Measurements from ENCODE around the gene IVL.

The IVL gene

DNA sequence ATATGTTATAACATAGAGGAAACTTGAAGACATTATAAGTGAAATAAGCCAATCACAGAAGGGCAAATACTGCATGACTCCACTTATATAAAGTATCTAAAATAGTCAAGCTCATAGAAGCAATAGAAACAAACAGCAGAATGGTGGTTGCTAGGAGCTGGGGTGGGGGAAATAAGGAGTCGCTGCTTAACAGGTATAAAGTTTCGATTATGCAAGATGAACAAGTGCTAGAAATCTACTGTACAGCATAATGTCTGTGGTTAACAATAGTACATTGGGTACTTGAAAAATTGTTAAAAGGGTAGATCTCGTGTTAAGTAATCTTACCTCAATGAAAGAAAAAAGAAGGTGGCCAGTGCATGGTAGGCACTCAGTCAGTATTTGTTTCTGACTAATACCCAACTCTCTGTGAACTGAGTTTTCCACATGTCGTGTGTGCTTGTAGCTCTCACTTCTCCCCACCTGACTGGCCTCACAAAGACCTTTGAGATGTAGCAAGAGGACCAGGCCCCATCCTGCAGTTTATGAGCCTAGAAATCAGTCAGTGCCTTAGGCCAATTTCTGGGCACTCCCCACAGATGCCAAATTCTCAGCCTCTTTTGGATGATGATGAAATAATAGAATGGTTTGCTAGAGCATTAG, 23.9 kb downstream of the IVL start:
- TF ChIP-seq, protein P1, sequence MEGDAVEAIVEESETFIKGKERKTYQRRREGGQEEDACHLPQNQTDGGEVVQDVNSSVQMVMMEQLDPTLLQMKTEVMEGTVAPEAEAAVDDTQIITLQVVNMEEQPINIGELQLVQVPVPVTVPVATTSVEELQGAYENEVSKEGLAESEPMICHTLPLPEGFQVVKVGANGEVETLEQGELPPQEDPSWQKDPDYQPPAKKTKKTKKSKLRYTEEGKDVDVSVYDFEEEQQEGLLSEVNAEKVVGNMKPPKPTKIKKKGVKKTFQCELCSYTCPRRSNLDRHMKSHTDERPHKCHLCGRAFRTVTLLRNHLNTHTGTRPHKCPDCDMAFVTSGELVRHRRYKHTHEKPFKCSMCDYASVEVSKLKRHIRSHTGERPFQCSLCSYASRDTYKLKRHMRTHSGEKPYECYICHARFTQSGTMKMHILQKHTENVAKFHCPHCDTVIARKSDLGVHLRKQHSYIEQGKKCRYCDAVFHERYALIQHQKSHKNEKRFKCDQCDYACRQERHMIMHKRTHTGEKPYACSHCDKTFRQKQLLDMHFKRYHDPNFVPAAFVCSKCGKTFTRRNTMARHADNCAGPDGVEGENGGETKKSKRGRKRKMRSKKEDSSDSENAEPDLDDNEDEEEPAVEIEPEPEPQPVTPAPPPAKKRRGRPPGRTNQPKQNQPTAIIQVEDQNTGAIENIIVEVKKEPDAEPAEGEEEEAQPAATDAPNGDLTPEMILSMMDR (conservative IDR thresholded peaks at IDR 0.05): no peak
- H3K27ac ChIP-seq: no peak overlapping the region

DNA sequence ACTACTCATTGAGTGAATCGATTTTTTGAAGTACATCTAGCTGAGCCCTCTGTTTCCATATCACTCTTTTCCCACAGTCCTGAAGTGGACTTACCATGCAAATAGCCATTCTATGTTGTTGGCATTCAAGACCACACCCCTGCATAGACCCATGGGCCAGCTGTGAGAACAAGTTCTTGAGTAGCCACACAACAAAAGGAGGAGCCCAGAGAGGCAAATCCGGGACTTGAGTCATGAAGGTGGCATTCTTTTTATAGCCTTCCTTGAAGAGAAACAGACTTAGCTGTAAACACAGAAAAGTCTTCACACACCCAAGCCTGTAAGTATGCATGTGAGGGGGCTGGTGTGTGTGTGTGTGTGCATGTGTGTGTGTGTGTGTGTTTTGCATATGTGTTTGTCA, 24.9 kb downstream of the IVL start:
- TF ChIP-seq, protein P1 (conservative IDR thresholded peaks at IDR 0.05): no peak

DNA sequence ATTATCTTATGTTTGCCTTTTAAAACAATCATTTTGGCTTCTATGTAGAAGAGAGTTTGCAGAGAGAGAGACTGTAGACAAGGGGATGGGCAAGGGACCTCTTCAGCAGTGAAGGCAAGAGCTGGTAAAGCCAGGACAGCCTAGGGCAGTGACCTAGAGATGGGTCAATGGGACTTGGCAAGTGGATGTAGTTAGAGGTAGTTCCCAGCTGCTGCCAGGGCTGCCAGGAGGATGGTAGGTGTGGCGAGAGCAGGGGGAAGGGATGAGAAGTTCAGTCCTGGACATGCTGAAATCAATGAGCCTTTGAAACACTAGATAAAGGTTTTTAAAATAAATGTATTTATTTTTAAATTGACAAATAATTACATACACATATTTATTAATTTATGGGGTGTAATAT, 32.3 kb downstream of the IVL start:
- TF ChIP-seq, protein P1 (conservative IDR thresholded peaks at IDR 0.05): no peak
- H3K27ac ChIP-seq: no peak overlapping the region

More for the DNA sequence above, 24.9 kb downstream of the IVL start:
- H3K27ac ChIP-seq: no peak overlapping the region

DNA sequence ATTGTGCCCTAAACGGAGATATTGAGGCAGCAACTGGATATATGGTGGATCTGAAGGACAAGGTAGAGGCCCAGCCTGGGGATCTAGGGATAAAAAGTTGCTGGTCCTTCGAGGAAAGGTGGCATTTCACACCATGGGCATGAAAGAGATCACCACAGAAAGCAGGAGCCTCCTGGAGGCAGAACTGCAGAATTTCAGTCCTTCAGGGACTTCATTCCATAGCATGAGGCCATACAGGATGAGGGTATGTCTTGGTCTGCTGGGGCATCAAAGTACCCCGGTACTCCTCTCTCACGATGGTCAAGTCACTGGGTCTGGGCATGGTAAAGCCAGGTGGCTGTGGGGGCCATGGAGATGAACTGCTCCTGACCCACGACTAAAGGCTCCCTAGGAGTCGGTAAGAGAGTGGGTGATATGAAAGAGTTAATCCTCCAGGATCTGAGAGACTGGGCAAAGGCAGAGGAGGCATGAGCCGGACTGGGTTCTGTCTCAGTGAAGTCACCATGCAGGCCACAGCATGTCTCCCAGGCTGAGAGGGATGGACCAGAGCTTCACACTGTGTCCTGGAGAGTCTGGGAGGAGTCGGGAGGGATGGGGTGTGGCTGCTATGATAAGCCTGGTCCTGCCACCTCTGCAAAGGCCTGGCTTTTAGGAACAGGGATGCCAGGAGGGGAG, 32.8 kb downstream of the IVL start:
- no peak overlapping the region for H3K27ac ChIP-seq
- TF ChIP-seq, protein P1 (conservative IDR thresholded peaks at IDR 0.05): no peak

DNA sequence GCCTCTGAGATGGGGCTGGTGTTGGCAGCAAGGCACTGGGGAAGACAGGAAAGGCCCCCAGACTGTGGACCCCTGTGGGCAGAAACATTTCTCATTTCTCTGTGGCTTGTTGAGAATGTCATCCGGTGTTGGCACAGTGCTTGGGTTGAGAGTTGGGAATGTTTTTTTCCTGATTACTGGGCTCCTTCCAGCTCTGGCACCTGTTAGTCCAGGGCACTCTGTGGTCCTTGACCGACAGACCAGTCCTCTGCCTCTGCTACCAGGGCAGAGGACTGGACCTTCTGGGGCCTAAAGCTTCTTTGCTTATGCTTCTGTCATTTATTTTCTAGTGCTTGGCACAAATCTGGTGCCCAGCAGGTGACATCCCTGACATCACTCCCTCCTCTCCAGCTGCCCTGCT, 33.8 kb downstream of the IVL start:
- no peak overlapping the region for H3K27ac ChIP-seq
- TF ChIP-seq, protein P1 (conservative IDR thresholded peaks at IDR 0.05): no peak

DNA sequence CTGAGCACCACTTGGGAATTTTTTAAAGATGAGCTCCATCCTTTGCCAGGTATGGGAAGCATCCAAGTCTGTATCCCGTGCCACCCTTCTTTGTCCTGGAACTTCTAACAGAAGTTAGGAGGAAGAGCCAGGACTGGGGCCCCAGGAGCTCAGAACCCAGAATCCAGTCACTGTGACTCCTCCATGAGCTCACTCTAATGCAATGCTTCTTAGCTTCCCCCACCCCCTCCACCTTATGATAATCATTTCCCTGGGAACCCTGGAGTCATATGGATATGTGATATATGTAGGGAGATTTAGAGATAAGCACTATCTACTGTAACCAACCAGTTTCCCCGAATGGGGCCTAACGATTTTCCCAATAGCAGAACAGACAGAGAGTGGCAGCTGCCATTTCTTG, 37.9 kb downstream of the IVL start:
- no peak overlapping the region for H3K27ac ChIP-seq
- TF ChIP-seq, protein P1 (conservative IDR thresholded peaks at IDR 0.05): no peak

DNA sequence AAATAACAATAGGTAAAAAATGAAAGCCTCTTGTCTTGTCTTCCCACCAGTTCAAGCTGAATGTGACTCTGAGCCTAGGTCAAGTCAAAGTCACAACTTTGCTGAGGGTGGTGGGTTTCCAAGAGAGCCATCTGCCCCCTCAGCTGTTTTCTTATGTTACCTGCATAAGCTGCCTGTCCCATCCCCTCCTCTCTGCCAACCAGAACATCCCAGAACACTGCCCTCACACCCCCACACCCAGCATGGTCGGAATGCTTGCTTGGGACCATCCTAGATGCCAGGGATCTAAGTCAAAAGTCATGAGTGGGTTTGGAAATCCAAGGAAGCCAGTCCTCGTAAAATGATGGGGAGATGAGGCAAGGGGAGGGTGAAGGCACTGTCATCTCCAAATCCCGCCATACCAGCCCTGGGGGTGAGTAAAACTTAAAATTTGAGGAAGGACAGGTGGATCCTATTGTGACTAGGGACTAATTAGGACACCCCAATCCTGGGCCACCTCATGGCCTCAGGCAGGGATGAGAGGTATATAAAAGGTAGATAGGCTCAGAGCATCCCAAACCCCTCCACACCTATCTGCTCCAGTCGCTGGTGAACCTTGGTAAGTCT, 38.4 kb downstream of the IVL start, which contains the start of gene SPRR5:
Gene SPRR5 (plus strand): TSS at position 556 of the 606 bp plus-strand sequence. CDS start 1,349 bp downstream, outside the sequence.
- no peak within 1 kb of the TSS for H3K27ac ChIP-seq
- TF ChIP-seq, protein P1 (conservative IDR thresholded peaks at IDR 0.05): no peak
